HEK293 (cell line): Measurements from ENCODE around the gene KCNQ4.

ENCODE experiments used
- CTCF ChIA-PET: fragments of 350-600 bp; formaldehyde crosslinking; extraction: SDS; loops from one replicate; lab custom pipeline; 2021; ENCODE audit warnings: antibody characterized with exemption; lab: Yijun Ruan, JAX
- POLR2A ChIA-PET: fragments of 300-600 bp; formaldehyde crosslinking; extraction: SDS; loops from one replicate; lab custom pipeline; 2020; ENCODE audit warnings: antibody characterized with exemption, inconsistent platforms; lab: Yijun Ruan, JAX
- H3K27ac ChIP-seq: fragments of 200-500 bp; sonication (Bioruptor generic); 2 replicates; pipeline ENCODE4 v1.5.1; 2014; ENCODE audit warnings: low read depth, low read length, control low read depth, inconsistent platforms; ENCODE audit errors: extremely low read depth
- H3K36me3 ChIP-seq, 2 experiments: fragments of 200-500 bp in 1 of 2; sonication (Bioruptor generic) in 1 of 2; 1 replicate in 1 of 2; 2 replicates in 1 of 2; pipeline ENCODE4 v1.5.1; 2014 to 2017; ENCODE audit warnings: inconsistent platforms in 2 of 2, low read length in 2 of 2; ENCODE audit not compliant: control insufficient read depth in 2 of 2, insufficient read depth in 1 of 2
- H3K4me1 ChIP-seq: fragments of 200-500 bp; sonication (Bioruptor generic); 2 replicates; pipeline ENCODE4 v1.5.1; 2014; ENCODE audit warnings: mild to moderate bottlenecking, low read length, inconsistent platforms; ENCODE audit not compliant: control insufficient read depth, insufficient read depth
- H3K4me3 ChIP-seq: 2 replicates; pipeline ENCODE4 v1.5.1; 2011; ENCODE audit warnings: low read depth, mild to moderate bottlenecking, control low read depth, low read length, moderate library complexity
- H3K9me3 ChIP-seq: fragments of 200-500 bp; sonication (Bioruptor generic); 2 replicates; pipeline ENCODE4 v1.5.1; 2014; ENCODE audit warnings: low read depth, low read length, inconsistent platforms; ENCODE audit not compliant: control insufficient read depth, insufficient read depth
- CTCF ChIP-seq: fragments of 450-650 bp; formaldehyde crosslinking; IDR thresholded peaks from 2 replicates; pipeline ENCODE4 v1.5.1; 2016; ENCODE audit warnings: missing biosample characterization, missing genetic modification characterization
- GLIS2 ChIP-seq: fragments of 450-650 bp; formaldehyde crosslinking; IDR thresholded peaks from 2 replicates; pipeline ENCODE4 v1.5.1; 2016; ENCODE audit warnings: missing biosample characterization, missing genetic modification characterization
- HIC1 ChIP-seq: fragments of 450-650 bp; formaldehyde crosslinking; IDR thresholded peaks from 2 replicates; pipeline ENCODE4 v1.5.1; 2016; ENCODE audit warnings: missing biosample characterization, missing genetic modification characterization
- KLF10 ChIP-seq: fragments of 450-650 bp; IDR thresholded peaks from 2 replicates; pipeline ENCODE4 v1.5.1; 2018; ENCODE audit warnings: missing biosample characterization, mild to moderate bottlenecking, missing genetic modification characterization
- KLF8 ChIP-seq: fragments of 450-650 bp; formaldehyde crosslinking; IDR thresholded peaks from 2 replicates; pipeline ENCODE4 v1.5.1; 2016; ENCODE audit warnings: missing biosample characterization, missing genetic modification characterization
- PATZ1 ChIP-seq: fragments of 450-650 bp; formaldehyde crosslinking; IDR thresholded peaks from 2 replicates; pipeline ENCODE4 v1.5.1; 2016; ENCODE audit warnings: missing biosample characterization, missing genetic modification characterization
- PBX3 ChIP-seq: sonication (generic); formaldehyde crosslinking; IDR thresholded peaks from 2 replicates; pipeline ENCODE4 v1.8.1; 2022; ENCODE audit warnings: mild to moderate bottlenecking, moderate library complexity, missing genetic modification reagents
- PRDM4 ChIP-seq: fragments of 450-650 bp; formaldehyde crosslinking; IDR thresholded peaks from 2 replicates; pipeline ENCODE4 v1.5.1; 2017; ENCODE audit warnings: missing biosample characterization, missing genetic modification characterization
- REPIN1 ChIP-seq: fragments of 450-650 bp; formaldehyde crosslinking; IDR thresholded peaks from 2 replicates; pipeline ENCODE4 v1.5.1; 2017; ENCODE audit warnings: missing biosample characterization, missing genetic modification characterization, low read depth
- ZBTB1 ChIP-seq: fragments of 450-650 bp; formaldehyde crosslinking; IDR thresholded peaks from 2 replicates; pipeline ENCODE4 v1.5.1; 2016; ENCODE audit warnings: missing biosample characterization, missing genetic modification characterization
- ZFP69B ChIP-seq: fragments of 450-650 bp; formaldehyde crosslinking; IDR thresholded peaks from 2 replicates; pipeline ENCODE4 v1.5.1; 2016; ENCODE audit warnings: missing biosample characterization, missing genetic modification characterization
- ZNF121 ChIP-seq: fragments of 450-650 bp; formaldehyde crosslinking; IDR thresholded peaks from 2 replicates; pipeline ENCODE4 v1.5.1; 2016; ENCODE audit warnings: missing biosample characterization, missing genetic modification characterization
- ZNF146 ChIP-seq: fragments of 450-650 bp; formaldehyde crosslinking; IDR thresholded peaks from 2 replicates; pipeline ENCODE4 v1.5.1; 2016; ENCODE audit warnings: missing biosample characterization, missing genetic modification characterization
- ZNF157 ChIP-seq: fragments of 450-650 bp; formaldehyde crosslinking; IDR thresholded peaks from 2 replicates; pipeline ENCODE4 v1.5.1; 2016; ENCODE audit warnings: missing biosample characterization, missing genetic modification characterization
- ZNF184 ChIP-seq: fragments of 450-650 bp; IDR thresholded peaks from 2 replicates; pipeline ENCODE4 v1.5.1; 2018; ENCODE audit warnings: missing biosample characterization, mild to moderate bottlenecking, missing genetic modification characterization
- ZNF2 ChIP-seq: fragments of 450-650 bp; formaldehyde crosslinking; IDR thresholded peaks from 2 replicates; pipeline ENCODE4 v1.5.1; 2016; ENCODE audit warnings: missing biosample characterization, missing genetic modification characterization
- ZNF350 ChIP-seq: fragments of 450-650 bp; formaldehyde crosslinking; IDR thresholded peaks from 2 replicates; pipeline ENCODE4 v1.5.0; 2017; ENCODE audit warnings: missing biosample characterization, mild to moderate bottlenecking, missing genetic modification characterization
- ZNF37A ChIP-seq: fragments of 450-650 bp; IDR thresholded peaks from 2 replicates; pipeline ENCODE4 v1.5.1; 2018; ENCODE audit warnings: missing biosample characterization, missing genetic modification characterization
- ZNF473 ChIP-seq: fragments of 450-650 bp; formaldehyde crosslinking; IDR thresholded peaks from 2 replicates; pipeline ENCODE4 v1.5.1; 2017; ENCODE audit warnings: missing biosample characterization, missing genetic modification characterization
- ZNF548 ChIP-seq: fragments of 450-650 bp; formaldehyde crosslinking; IDR thresholded peaks from 2 replicates; pipeline ENCODE4 v1.5.1; 2016; ENCODE audit warnings: missing biosample characterization, missing genetic modification characterization
- ZNF585B ChIP-seq: fragments of 450-650 bp; formaldehyde crosslinking; IDR thresholded peaks from 2 replicates; pipeline ENCODE4 v1.5.1; 2016; ENCODE audit warnings: missing biosample characterization, missing genetic modification characterization
- ZNF658 ChIP-seq: fragments of 450-650 bp; formaldehyde crosslinking; IDR thresholded peaks from 2 replicates; pipeline ENCODE4; 2016; ENCODE audit warnings: missing biosample characterization, missing genetic modification characterization
- ZNF768 ChIP-seq: fragments of 450-650 bp; formaldehyde crosslinking; IDR thresholded peaks from 2 replicates; pipeline ENCODE4 v1.5.1; 2018; ENCODE audit warnings: missing biosample characterization, mild to moderate bottlenecking, missing genetic modification characterization
- ZNF837 ChIP-seq: fragments of 450-650 bp; formaldehyde crosslinking; IDR thresholded peaks from 2 replicates; pipeline ENCODE4 v1.5.1; 2016; ENCODE audit warnings: missing biosample characterization, missing genetic modification characterization
- ZXDB ChIP-seq: fragments of 450-650 bp; formaldehyde crosslinking; IDR thresholded peaks from 2 replicates; pipeline ENCODE4 v1.5.1; 2016; ENCODE audit warnings: missing biosample characterization, missing genetic modification characterization

Gene KCNQ4

GRCh38 chr1:40786171-40786994 lies 2.8 kb downstream of the KCNQ4 start:
- ChIA-PET CTCF (interaction anchor here (1.5 to 3.6 kb wide), 3 partner anchors 11 to 167 kb away, joined by 4 to 15 read pairs (median 6); no protein-coding TSS in a partner anchor), POLR2A (interaction anchor here (0.6 kb wide), 1 partner anchor 83 kb away, joined by 3 read pairs; no protein-coding TSS in a partner anchor)
- Histone ChIP-seq H3K4me3 (no peak overlapping the region), H3K9me3 (no peaks in the 10 kb centered on the region), H3K4me1 (peaks cover 5% of the 10 kb centered on the region; the same call in 1 of the 2 replicates), H3K36me3 (no peaks in the 10 kb centered on the region), H3K27ac (no peak overlapping the region)
- TF ChIP-seq ZNF2 (tag by site-specific recombination) = no peak
- no peak for TF ChIP-seq PRDM4 (tag by site-specific recombination)
- TF ChIP-seq ZNF473 (tag by site-specific recombination) = no peak
- no peak for TF ChIP-seq ZBTB1 (tag by site-specific recombination)
- peak; percentile 12; the same call in 1 of the 2 replicates for TF ChIP-seq PATZ1 (tag by site-specific recombination)
- TF ChIP-seq ZXDB = peak; percentile 57; the same call in 1 of the 2 replicates
- peak; percentile 37; the same call in 1 of the 2 replicates for TF ChIP-seq HIC1
- TF ChIP-seq KLF8 = no peak
- TF ChIP-seq ZFP69B = no peak
- TF ChIP-seq ZNF548 (tag by site-specific recombination) = no peak
- TF ChIP-seq ZNF121 (tag by site-specific recombination) = no peak
- peak; percentile 23; the same call in 1 of the 2 replicates for TF ChIP-seq GLIS2 (tag by site-specific recombination)
- TF ChIP-seq ZNF157 (tag by site-specific recombination) = no peak
- TF ChIP-seq ZNF768 (tag by site-specific recombination) = 0 out of 2 replicates have a peak, but pooled peaks have one; percentile 52
- no peak for TF ChIP-seq ZNF184 (tag by site-specific recombination)
- no peak for TF ChIP-seq ZNF350

- Histone ChIP-seq H3K9me3 (no peaks in the 10 kb centered on the region), H3K4me1 (peaks cover 5% of the 10 kb centered on the region; the same call in 1 of the 2 replicates), H3K27ac (no peak overlapping the region), H3K4me3 (no peak overlapping the region), H3K36me3 (no peaks in the 10 kb centered on the region)
- POLR2A ChIA-PET = interaction anchor here (0.6 kb wide), 1 partner anchor 84 kb away, joined by 3 read pairs; no protein-coding TSS in a partner anchor
- CTCF ChIA-PET = interaction anchor here (0.6 to 3.6 kb wide), 3 partner anchors 12 to 151 kb away, joined by 5 to 15 read pairs (median 6); no protein-coding TSS in a partner anchor
- TF ChIP-seq REPIN1 = no peak
- no peak for TF ChIP-seq ZNF37A
- no peak for TF ChIP-seq CTCF (tag by site-specific recombination)
- no peak for TF ChIP-seq ZNF837 (tag by site-specific recombination)
- no peak for TF ChIP-seq ZNF658 (tag by site-specific recombination)
- no peak for TF ChIP-seq KLF10 (tag by site-specific recombination)
- no peak for TF ChIP-seq ZNF585B (tag by site-specific recombination)
- TF ChIP-seq PBX3 (CRISPR knock-in tag) = no peak
- no peak for TF ChIP-seq ZNF146 (tag by site-specific recombination)
Observed at GRCh38 chr1:40786995-40787705, 3.6 kb downstream of the KCNQ4 start.
